HL-60 (cell line): Measurements from ENCODE around the gene TMEM120B.

Experiments used
- GABPA ChIP-seq: IDR thresholded peaks from 2 replicates; pipeline ENCODE4 v1.6.1; 2012; ENCODE audit warnings: low read depth
- POLR2AphosphoS5 ChIP-seq: IDR thresholded peaks from 2 replicates; pipeline ENCODE4 v1.6.1; 2012; ENCODE audit warnings: low read depth
- TF ChIP-seq, protein P1 (sequence below): IDR thresholded peaks from one replicate; pipeline ENCODE4 v1.5.1; 2011; ENCODE audit warnings: low read length, control low read depth, inconsistent platforms; ENCODE audit not compliant: insufficient read depth

DNA sequence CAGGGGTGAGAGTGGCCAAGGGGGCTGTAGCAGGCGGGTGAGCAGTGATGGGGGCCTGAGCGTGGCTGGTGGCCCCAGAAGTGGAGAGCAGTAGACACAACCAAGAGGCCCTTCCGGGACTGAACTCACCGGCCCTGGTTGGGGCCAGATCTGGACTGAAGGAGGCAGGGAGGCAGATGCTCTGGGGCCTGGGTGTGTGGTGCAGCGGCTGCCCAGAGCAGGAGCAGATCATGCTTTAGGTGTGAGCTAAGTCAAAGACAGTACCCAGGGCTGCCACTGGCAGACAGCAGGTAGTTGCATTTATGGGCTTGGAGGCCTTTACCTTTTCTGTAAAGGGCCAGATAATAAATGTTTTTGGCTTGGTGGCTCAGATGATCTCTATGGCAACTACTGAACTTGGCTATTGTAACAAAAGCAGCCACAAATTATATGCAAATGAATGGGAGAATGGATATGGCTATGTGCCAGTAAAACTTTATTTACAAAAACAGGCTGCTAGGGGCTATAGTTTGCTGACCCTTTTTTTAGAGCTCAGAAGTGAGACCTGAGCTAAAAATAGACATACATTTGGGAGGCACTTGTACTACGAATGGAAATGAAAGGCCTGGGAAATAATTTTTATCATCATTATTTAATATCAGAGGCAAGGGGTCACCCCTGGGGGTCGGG, 116.8 kb downstream of the TMEM120B start:
- TF ChIP-seq, protein P1, sequence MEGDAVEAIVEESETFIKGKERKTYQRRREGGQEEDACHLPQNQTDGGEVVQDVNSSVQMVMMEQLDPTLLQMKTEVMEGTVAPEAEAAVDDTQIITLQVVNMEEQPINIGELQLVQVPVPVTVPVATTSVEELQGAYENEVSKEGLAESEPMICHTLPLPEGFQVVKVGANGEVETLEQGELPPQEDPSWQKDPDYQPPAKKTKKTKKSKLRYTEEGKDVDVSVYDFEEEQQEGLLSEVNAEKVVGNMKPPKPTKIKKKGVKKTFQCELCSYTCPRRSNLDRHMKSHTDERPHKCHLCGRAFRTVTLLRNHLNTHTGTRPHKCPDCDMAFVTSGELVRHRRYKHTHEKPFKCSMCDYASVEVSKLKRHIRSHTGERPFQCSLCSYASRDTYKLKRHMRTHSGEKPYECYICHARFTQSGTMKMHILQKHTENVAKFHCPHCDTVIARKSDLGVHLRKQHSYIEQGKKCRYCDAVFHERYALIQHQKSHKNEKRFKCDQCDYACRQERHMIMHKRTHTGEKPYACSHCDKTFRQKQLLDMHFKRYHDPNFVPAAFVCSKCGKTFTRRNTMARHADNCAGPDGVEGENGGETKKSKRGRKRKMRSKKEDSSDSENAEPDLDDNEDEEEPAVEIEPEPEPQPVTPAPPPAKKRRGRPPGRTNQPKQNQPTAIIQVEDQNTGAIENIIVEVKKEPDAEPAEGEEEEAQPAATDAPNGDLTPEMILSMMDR: no peak
- TF ChIP-seq GABPA (no peak), POLR2AphosphoS5 (no peak)
